Type B pancreatic cell (in vitro differentiated cells): ENCODE results near the gene CACNA1C. TPM values are rescaled to one million over a fixed set of nuclear protein-coding genes. Genes with fewer than 3 reads are reported as not detected.

ENCODE experiments used
- DNase-seq: peaks from one replicate; pipeline ENCODE4 v3.0.0; 2021; ENCODE audit warnings: mixed read lengths; ENCODE audit not compliant: unreplicated experiment; ENCODE audit errors: extremely low spot score
- H3K27ac Mint-ChIP-seq: 2 replicates; pipeline ENCODE4 v1.8.0; 2021; ENCODE audit warnings: mild to moderate bottlenecking, mixed read lengths
- H3K27me3 Mint-ChIP-seq: 2 replicates; pipeline ENCODE4 v1.8.0; 2021; ENCODE audit warnings: mixed read lengths
- H3K36me3 Mint-ChIP-seq: 2 replicates; pipeline ENCODE4 v1.8.0; 2021; ENCODE audit warnings: mixed read lengths
- H3K4me1 Mint-ChIP-seq: one replicate; pipeline ENCODE4 v1.8.0; 2021; ENCODE audit warnings: mixed read lengths; ENCODE audit not compliant: unreplicated experiment
- H3K4me3 Mint-ChIP-seq: 2 replicates; pipeline ENCODE4 v1.8.0; 2021; ENCODE audit warnings: mild to moderate bottlenecking, mixed read lengths
- H3K9me3 Mint-ChIP-seq: 2 replicates; pipeline ENCODE4 v1.8.0; 2021; ENCODE audit warnings: mixed read lengths
- total RNA-seq: library from RNA; stranded (reverse); gene quantifications from 2 replicates; pipeline ENCODE4 v1.2.1, GENCODE V29; 2021; ENCODE audit warnings: low replicate concordance
- TF ChIP-seq, protein P1 (sequence below): fragments of 200-600 bp; sonication (generic); conservative IDR thresholded peaks from 2 replicates; pipeline ENCODE4 v1.5.0; 2021; ENCODE audit warnings: antibody characterized with exemption, mild to moderate bottlenecking

CACNA1C gene
- total RNA-seq, 1 donor from 2014 or later: 14.3 TPM

DNA sequence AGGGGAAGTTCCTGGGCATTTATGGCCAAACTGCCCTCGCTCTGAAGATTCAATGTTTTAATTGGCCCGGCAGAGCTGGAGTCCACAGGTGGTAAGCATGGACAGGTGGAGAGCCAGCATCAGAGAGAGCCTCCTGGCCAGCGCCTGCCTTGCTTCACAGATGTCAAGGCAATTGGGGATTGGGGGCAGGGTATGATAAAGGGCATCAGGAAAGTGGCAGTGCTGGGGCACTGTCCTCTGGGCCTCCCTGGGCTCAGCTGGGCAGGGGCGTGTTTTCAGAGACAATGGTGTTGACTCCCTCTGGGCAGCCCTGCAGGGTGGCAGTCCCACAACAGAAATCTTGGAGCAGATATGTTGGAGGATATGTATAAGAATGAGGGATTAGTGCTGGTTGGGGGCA is 237.3 kb downstream of the CACNA1C start:
- peaks cover 13% of the 10 kb centered on the region for H3K27me3 Mint-ChIP-seq
- peaks cover 46% of the 10 kb centered on the region for H3K4me1 Mint-ChIP-seq
- peaks cover 8% of the 10 kb centered on the region for H3K9me3 Mint-ChIP-seq
- no peak overlapping the region for H3K4me3 Mint-ChIP-seq
- TF ChIP-seq, protein P1, sequence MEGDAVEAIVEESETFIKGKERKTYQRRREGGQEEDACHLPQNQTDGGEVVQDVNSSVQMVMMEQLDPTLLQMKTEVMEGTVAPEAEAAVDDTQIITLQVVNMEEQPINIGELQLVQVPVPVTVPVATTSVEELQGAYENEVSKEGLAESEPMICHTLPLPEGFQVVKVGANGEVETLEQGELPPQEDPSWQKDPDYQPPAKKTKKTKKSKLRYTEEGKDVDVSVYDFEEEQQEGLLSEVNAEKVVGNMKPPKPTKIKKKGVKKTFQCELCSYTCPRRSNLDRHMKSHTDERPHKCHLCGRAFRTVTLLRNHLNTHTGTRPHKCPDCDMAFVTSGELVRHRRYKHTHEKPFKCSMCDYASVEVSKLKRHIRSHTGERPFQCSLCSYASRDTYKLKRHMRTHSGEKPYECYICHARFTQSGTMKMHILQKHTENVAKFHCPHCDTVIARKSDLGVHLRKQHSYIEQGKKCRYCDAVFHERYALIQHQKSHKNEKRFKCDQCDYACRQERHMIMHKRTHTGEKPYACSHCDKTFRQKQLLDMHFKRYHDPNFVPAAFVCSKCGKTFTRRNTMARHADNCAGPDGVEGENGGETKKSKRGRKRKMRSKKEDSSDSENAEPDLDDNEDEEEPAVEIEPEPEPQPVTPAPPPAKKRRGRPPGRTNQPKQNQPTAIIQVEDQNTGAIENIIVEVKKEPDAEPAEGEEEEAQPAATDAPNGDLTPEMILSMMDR: no peak
- H3K36me3 Mint-ChIP-seq: no peaks in the 10 kb centered on the region
- no peak for DNase-seq
- H3K27ac Mint-ChIP-seq: no peak overlapping the region

DNA sequence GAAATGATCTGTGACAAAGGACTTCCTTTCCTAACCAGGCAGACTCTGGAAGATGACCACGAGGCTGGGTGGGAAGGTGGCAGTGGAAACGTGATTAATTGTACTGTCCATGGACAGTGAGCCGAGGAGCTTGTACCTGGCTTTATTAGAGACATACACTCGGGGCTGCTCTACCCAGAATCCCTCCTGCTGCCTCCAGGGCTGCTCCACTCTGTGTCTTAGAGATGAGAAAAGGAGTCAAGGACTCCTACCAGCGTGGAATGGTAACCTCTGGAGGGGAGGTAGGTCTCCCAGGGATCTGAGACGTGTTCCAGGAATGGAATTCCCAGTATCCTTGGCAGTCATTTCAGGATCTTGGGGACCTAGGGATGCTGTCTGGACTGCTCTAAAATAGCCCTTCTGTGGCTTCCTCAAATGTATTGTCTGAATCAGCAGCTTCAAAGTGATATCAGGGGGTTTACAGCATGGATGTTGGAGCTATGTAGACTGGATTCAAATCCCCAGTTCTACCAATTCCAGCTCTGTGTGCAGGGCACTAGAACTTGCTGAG is 237.8 kb downstream of the CACNA1C start:
- H3K4me3 Mint-ChIP-seq: no peak overlapping the region
- peak overlapping the region; percentile 13 for H3K27ac Mint-ChIP-seq
- H3K36me3 Mint-ChIP-seq: no peaks in the 10 kb centered on the region
- peaks cover 41% of the 10 kb centered on the region for H3K4me1 Mint-ChIP-seq
- TF ChIP-seq, protein P1: no peak
- H3K27me3 Mint-ChIP-seq: peaks cover 13% of the 10 kb centered on the region
- no peak for DNase-seq
- H3K9me3 Mint-ChIP-seq: peaks cover 8% of the 10 kb centered on the region

DNA sequence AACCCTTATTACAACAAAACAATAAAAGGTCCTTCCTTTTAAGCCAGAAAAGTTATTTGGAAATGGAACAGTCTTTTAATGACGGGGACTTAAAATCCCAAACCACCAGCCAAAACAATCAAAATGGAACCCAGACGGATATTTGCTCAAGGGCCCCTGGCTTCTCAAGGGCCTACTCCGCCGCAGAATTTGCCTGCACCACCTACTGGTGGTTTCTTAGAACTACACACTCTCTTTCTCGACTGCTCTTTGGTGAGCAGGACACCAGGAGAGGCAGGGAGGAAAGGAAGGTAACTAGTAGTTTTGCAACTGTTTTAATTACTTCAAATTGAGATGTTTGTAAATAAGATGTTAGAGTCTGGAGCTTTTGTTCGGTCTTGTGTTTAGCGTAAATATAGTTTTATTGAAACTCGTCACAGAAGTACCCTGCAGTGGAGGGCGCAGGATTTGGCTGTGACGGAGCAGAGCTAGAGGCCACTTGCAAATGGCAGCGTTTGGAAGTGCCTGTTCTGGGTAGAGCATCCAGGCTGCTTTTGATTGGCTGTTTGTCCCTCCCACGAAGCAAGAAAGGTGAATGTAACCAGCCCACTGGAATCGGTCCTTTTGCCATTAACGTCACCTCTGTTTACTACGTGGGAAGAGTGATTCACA is 238.5 kb downstream of the CACNA1C start:
- no peak for DNase-seq
- H3K36me3 Mint-ChIP-seq: no peaks in the 10 kb centered on the region
- peaks cover 15% of the 10 kb centered on the region for H3K27me3 Mint-ChIP-seq
- H3K4me3 Mint-ChIP-seq: no peak overlapping the region
- peaks cover 39% of the 10 kb centered on the region for H3K4me1 Mint-ChIP-seq
- H3K27ac Mint-ChIP-seq: peak overlapping the region; percentile 13
- TF ChIP-seq, protein P1: peak; percentile 85
- peaks cover 8% of the 10 kb centered on the region for H3K9me3 Mint-ChIP-seq

GRCh38 chr12:2291947-2292346 is 239.2 kb downstream of the CACNA1C start:
- peaks cover 17% of the 10 kb centered on the region for H3K27me3 Mint-ChIP-seq
- H3K4me3 Mint-ChIP-seq: no peak overlapping the region
- peaks cover 34% of the 10 kb centered on the region for H3K4me1 Mint-ChIP-seq
- no peaks in the 10 kb centered on the region for H3K36me3 Mint-ChIP-seq
- no peak for DNase-seq
- TF ChIP-seq, protein P1: no peak
- peaks cover 8% of the 10 kb centered on the region for H3K9me3 Mint-ChIP-seq
- H3K27ac Mint-ChIP-seq: no peak overlapping the region

GRCh38 chr12:2292560-2292959 is 239.8 kb downstream of the CACNA1C start:
- TF ChIP-seq, protein P1: no peak
- H3K27me3 Mint-ChIP-seq: peaks cover 20% of the 10 kb centered on the region

More at GRCh38 chr12:2292560-2292959, 239.8 kb downstream of the CACNA1C start:
- peaks cover 8% of the 10 kb centered on the region for H3K9me3 Mint-ChIP-seq
- no peak overlapping the region for H3K4me3 Mint-ChIP-seq
- H3K4me1 Mint-ChIP-seq: peaks cover 32% of the 10 kb centered on the region
- peaks cover 1% of the 10 kb centered on the region for H3K36me3 Mint-ChIP-seq
- H3K27ac Mint-ChIP-seq: no peak overlapping the region
- DNase-seq: no peak
